TTC549 (cell line): ENCODE results near the gene CDH13.

Source experiments
- FAIRE-seq: peaks from 2 replicates; lab custom pipeline; 2012; peaks lifted over from hg19 to GRCh38; lab: Jason Lieb, UNC

Gene CDH13

GRCh38 chr16:83686726-83687125 lies 1060.0 kb downstream of the CDH13 start:
- FAIRE-seq: no peak

- FAIRE-seq: no peak
These were observed 1062.6 kb downstream of the CDH13 start for GRCh38 chr16:83689385-83689831.

DNA sequence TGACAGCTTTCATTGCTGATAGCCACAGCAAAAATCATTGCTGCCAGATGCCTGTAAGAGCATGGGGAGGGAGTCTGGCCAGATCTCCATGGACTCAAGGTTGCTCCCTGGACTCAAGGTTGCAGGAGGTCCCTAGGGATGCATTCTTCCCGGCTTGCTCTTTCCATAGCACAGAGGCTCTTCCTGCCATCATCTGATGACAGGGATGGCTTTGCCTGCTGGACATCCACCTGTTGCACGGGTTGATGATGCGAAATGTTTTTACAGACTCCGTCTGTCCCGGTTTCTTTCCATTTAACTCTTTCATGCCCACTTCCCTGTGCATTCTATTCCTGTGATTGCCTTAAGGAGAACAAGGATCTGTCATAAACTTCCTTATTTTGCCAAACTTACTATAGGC lies 1065.5 kb downstream of the CDH13 start:
- no peak for FAIRE-seq

GRCh38 chr16:83698964-83699363 lies 1072.2 kb downstream of the CDH13 start:
- no peak for FAIRE-seq

GRCh38 chr16:83699817-83700216 lies 1073.0 kb downstream of the CDH13 start:
- no peak for FAIRE-seq

- no peak for FAIRE-seq
These were observed 1074.1 kb downstream of the CDH13 start for GRCh38 chr16:83700918-83701317.

- FAIRE-seq: no peak
These were observed 1074.7 kb downstream of the CDH13 start for GRCh38 chr16:83701494-83701893.

GRCh38 chr16:83704656-83705055 lies 1077.9 kb downstream of the CDH13 start:
- no peak for FAIRE-seq

DNA sequence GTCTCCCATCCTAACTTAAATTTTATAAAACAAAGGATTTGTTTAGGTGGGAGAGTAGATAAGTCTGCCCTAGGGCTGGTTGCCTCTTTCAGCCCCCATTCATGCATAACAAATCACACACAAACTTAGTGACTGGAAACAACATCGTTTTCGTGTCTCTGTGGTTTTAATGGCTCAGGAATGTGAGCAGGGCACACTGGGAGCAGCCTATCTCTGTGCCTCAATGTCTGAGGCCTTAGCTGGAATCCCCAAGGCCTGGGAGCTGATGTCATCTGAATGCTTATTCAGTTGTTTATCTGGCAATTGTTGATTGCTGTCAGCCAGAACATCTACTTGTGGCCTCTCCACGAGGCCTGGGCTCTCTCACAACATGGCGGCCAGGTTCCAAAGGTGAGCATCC lies 1079.1 kb downstream of the CDH13 start:
- FAIRE-seq: no peak

DNA sequence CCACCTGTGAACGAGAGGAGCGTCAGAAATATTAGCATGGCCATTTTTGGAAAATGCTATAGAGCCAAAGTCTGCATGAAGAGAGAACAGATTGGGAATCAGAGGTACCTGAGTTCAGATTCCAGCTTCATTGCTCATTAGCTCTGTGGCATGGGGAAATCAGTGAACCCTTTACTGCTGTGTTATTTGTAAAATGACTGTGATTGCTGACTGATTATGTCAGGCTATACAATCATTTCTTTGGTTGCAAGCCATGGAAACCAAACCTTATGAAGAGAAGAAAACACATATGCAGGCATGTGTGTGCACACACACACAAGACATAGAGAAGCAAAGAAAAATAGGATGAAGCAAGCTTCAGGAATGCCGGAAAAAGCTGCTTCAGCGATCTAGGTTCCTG lies 1079.6 kb downstream of the CDH13 start:
- no peak for FAIRE-seq

DNA sequence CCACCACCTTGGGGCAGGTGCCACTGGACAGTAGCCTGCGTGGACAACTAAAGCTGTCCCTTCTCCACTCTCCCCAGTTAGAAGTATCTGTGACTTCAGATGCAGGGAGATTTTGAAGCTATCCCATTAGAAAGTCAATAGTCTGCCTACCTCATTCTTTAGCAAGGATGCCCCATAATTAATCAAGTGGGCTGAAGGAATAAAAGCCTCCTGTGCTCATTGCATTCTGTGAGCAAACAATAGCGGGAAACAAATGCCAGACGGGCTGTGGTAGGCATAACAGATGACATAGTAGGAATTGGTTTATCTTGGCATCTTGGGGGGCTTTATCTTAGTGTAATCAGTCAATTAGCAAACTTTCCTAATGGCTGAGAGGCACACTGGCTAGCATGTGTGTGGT lies 1084.3 kb downstream of the CDH13 start:
- no peak for FAIRE-seq

DNA sequence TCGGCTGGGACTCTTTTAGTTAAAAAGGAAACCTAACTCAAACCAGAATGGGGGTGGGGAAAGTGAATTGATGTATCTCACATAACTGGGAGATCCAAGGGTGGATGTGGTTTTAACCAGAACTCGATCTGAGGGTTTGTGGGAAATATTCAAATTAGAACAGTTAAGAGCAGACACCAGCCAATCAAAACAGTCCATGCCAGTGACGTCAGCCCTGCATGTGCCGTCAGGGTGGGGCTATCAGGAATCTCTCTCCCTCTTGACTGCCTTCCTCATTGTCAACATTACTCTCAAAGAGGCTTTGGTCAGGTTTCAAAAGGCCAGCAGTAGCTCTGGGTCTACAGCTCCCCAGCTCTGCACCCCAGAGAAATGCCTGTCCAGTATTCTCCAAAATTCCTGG lies 1086.8 kb downstream of the CDH13 start:
- FAIRE-seq: no peak

DNA sequence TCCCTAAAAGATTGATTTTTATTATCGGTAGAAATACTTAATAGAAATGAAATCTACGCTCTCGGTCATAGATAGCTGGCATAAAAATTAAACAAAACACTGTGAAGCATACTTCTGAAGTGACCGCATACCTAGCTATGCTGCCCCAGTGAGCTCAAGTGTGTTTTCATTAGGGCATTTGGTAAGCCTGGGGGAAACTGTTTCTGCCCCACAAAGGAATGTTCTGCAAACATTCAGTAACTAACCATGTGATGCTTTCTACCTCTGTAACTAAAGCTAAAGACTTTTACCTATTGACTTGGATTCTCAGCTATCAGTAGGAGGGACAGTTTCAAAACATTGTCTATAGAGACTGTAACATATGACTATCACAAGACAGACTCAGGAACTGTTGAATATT lies 1087.5 kb downstream of the CDH13 start:
- no peak for FAIRE-seq

DNA sequence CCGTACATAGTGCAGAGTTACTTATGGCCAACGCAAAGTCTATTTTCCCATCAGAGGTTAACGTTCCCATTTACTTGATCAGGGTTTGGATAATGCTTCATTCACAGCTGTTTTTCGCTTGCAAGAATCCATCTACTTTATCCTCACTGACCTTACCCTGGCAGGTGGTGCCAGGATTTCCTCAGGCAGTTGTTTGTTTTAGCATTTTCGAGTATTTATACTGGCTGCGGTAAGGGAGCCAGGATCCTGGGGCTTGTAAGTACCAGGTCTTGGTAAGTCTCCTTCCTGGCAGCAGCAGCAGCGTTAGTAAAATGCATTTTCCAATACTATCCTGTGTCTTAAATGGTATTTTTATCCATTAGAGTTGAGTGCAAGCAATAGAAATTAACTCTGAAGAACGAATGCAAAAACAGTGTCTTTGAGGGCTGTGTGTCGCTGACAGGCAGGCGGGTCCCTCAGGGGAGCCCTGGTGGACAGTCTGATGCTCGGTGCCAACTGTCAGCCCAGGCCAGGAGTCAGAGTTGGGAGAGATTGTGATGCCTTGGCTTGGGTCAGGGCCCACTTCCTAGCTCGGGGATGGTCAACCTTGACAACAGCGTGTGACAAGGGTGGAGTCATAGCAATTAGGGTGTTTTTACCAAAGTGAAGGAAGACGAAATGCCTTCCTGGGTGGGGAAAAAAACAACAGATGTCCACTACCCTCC lies 1088.6 kb downstream of the CDH13 start:
- FAIRE-seq: no peak

DNA sequence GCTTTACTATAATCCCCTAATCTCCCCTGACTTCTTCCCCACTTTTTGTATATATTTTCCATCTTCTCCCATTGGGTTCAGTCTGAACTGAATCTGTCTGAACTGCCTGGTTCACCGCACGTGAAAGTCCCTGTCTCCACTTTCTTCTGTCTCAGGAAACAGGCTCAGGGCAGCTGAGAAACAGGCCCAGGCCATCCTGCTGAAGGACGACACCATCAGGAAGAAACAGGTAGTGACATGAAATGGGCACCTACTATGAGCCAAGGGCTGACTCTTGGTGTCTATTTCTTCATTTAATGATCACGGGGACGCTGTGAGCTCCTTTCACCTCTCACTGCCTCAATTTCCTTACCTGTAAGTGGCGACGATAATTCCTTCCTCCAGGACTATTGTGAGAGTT lies 1090.5 kb downstream of the CDH13 start:
- no peak for FAIRE-seq

DNA sequence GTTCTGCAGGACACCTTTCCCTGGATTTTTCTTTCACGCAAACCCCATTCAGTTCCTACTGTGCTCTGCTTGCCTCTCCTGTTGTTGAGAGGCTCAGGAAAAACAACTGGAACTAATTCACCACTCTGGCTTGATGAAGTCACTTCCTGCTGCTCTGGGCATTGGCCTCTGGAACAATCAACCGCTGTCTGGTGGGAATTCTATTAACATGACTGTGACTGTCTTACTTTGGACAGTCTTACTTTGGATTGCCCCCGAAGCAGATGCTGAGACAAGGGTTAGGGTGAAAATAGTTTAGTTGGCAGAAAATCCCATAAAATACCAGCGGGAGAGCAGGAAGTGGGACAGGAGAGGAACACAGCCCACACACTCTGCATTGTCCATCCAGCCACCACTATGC lies 1091.0 kb downstream of the CDH13 start:
- FAIRE-seq: no peak

DNA sequence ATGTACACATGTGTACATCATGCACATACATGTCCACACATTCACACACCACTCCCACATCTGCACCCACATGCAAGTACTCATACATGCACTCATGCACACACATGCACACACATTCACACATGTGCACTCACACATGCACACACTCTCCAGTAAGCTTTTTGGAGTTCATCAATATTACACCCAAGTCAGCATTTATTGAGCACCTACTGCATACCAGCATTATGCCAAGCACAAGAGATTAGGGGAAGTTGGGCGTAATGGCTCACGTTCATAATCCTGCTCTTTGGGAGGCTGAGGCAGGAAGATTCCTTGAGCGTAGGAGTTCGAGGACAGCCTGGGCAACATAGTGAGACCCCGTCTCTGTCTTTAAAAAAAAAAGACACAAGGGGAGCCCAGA lies 1093.4 kb downstream of the CDH13 start:
- FAIRE-seq: no peak

DNA sequence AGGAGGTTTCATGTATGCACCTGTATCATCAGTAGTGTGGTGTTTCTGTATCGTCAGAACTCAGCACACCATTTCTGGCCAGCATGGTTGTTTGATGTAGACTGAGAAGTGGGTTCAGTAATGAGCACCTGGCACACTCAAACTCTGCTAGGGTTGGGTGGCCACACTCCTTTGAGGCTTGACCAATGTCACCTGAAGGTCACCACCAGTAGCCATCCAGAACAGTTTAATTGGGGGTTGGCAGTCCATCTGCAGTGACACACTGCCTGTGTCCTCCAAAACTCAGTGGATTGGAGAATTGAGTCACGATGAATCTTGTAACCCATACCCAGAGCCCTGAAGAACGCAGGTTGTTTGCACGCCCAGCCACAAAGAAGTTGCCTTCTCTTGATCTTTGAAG lies 1094.2 kb downstream of the CDH13 start:
- no peak for FAIRE-seq

DNA sequence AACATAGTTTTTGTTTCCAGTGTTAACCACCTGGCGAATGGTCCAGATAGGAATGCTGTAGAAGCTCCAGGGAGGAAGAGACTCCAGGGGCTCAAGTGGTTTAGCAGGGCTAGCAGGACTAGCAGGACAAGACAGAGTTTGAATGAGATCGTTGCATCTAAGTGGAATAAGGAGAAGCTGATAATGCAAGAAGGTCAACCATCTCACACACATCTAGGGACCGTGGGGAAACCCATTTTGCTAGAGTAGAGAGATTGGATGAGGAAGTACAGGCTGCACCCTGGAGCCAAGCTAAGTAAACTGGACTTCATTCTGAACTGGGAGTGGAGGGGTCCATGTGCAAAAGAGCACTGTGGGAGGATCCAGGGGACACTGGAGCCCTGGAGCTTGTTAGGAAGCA lies 1094.9 kb downstream of the CDH13 start:
- no peak for FAIRE-seq

DNA sequence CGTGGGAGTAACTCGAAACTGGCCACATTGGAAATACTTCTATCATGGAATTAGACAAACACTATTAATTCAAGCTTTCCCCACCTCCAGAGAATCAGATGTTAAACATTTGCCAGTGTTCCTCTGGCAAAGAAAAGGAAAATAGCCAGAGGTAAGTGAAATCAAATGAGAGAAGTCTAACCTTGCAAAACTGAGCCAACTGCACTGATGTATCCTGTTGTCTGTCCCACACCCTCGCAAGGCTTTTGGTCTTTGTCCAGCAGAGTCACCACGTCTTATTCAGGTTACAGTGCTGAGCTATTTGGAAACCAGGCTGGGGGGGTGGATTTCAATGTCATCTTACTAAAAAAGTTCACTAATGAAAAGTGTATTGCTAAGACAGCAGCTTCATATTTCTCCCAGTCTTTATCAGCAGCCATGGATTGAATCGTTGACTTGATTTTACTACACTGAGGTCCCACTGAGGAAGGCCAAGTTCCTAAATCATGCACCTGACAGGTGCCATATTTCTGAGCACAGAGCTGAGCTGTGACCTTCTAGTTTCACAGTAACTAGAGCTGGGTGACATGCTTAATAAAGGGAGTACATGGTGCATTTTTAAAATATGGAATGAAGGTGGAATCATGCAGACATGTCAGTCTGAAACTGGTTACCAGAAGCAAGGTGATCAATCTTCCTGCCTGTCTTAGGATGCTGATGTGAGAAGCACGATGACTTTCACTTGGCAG lies 1095.9 kb downstream of the CDH13 start:
- FAIRE-seq: no peak

- FAIRE-seq: no peak
These were observed 1096.5 kb downstream of the CDH13 start for GRCh38 chr16:83723244-83723643.

GRCh38 chr16:83723901-83724300 lies 1097.1 kb downstream of the CDH13 start:
- no peak for FAIRE-seq

DNA sequence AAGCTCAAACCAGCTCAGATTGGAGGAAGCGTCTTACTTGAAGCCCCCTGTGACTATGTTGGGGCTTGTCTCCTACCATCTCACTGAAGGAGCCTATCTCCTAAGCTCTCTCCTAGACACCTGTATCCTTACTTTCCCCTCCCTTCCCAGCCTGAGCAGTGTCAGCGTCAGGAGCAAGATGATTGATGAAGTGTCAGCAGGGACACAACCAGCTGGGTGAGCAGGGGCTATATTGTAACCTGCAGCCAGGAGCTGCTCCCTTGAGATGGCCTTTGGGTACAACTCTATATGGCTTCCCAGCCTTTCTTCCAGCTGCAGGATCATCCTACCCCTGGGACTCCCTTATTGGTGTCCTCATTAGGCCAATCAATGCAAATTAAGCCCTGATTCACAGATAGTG lies 1097.8 kb downstream of the CDH13 start:
- FAIRE-seq: no peak

- no peak for FAIRE-seq
These were observed 1098.5 kb downstream of the CDH13 start for GRCh38 chr16:83725313-83725712.
